ENCODE measurements around the gene KCNG1. TPM values are rescaled to one million over a fixed set of nuclear protein-coding genes. Genes with fewer than 3 reads are reported as not detected.

Gene KCNG1
- total and polyA plus RNA-seq, 2 of the 8 experiments (the other 6 are each of a cell fraction or from before 2014, with no cell fraction given), result 16.0 to 18.0 TPM

- TF ChIP-seq CHD7 (IDR thresholded peaks at IDR 0.05; ENCODE audit: insufficient replicate concordance, low read length) (no peak), EGR1 (IDR thresholded peaks at IDR 0.05; ENCODE audit: borderline replicate concordance, low read depth, low read length) (no peak), SUZ12 (IDR thresholded peaks at IDR 0.05; ENCODE audit: low read length) (no peak)
These were observed 37.4 kb upstream of the KCNG1 start (continued) for GRCh38 chr20:51060301-51060700.

Data from H1 (cell line).